ENCODE results near the gene WSB2. TPM values are rescaled to one million over a fixed set of nuclear protein-coding genes. Genes with fewer than 3 reads are reported as not detected.
A peak's percentile ranks its signal among the peaks of the same experiment; 100 is the strongest.

WSB2 gene
- total and polyA plus RNA-seq, 9 of the 15 experiments (the other 6 are each of a cell fraction or from before 2014, with no cell fraction given): 31.4 to 77.6 (median 52.6) TPM

DNA sequence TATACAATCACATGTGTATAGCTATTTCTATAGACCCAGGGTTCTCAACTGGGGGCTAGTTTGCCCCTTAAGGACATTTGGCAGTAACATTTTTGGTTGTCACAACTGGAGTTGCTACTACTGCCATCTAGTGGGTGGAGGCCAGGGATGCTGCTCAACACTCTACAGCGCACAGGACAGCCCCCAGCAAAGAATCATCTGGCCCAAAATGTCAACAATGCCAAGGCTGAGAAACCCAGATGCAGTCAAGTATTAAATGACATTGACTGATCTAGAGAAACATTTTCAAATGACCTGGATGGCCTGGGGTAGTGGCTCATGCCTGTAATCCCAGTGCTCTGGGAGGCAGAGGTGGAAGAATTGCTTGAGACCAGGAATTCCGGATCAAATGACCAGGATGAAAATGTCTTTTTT is 5.8 kb downstream of the WSB2 start (continued):
- TF ChIP-seq, protein P1, sequence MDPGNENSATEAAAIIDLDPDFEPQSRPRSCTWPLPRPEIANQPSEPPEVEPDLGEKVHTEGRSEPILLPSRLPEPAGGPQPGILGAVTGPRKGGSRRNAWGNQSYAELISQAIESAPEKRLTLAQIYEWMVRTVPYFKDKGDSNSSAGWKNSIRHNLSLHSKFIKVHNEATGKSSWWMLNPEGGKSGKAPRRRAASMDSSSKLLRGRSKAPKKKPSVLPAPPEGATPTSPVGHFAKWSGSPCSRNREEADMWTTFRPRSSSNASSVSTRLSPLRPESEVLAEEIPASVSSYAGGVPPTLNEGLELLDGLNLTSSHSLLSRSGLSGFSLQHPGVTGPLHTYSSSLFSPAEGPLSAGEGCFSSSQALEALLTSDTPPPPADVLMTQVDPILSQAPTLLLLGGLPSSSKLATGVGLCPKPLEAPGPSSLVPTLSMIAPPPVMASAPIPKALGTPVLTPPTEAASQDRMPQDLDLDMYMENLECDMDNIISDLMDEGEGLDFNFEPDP (CRISPR knock-in tag; IDR thresholded peaks at IDR 0.05): no peak
- TF ChIP-seq NR2C1 (IDR thresholded peaks at IDR 0.05) (no peak), NR2C1 (tag; IDR thresholded peaks at IDR 0.05) (no peak), FOXK2 (conservative IDR thresholded peaks at IDR 0.05 in 1 of 2, IDR thresholded peaks at IDR 0.05 in 1 of 2; ENCODE audit: low read depth in 2 of 2) (0 out of 4 replicates have a peak, but pooled peaks of 1 of the 2 experiments have one; percentile 25), NFE2L1 (tag; IDR thresholded peaks at IDR 0.05; ENCODE audit: borderline replicate concordance, low read depth) (no peak), ZNF586 (CRISPR knock-in tag; conservative IDR thresholded peaks at IDR 0.05) (no peak), TARDBP (IDR thresholded peaks at IDR 0.05) (no peak), CBX3 (IDR thresholded peaks at IDR 0.05; ENCODE audit: borderline replicate concordance in 1 of 2, low read length in 2 of 2) (peak in 1 of 2 experiments; percentile 64; a peak in 1 of 3 replicates), ZNF239 (CRISPR knock-in tag; IDR thresholded peaks at IDR 0.05) (no peak), TEAD4 (IDR thresholded peaks at IDR 0.05; ENCODE audit: low read length) (0 out of 2 replicates have a peak, but pooled peaks have one; percentile 22), TEAD4 (CRISPR knock-in tag; IDR thresholded peaks at IDR 0.05; ENCODE audit: borderline replicate concordance) (no peak), MAZ (CRISPR knock-in tag; conservative IDR thresholded peaks at IDR 0.05 in 1 of 2, IDR thresholded peaks at IDR 0.05 in 1 of 2) (peak in 1 of 2 experiments; percentile 37; a peak in 1 of 4 replicates)
- TF ChIP-seq, protein P2, sequence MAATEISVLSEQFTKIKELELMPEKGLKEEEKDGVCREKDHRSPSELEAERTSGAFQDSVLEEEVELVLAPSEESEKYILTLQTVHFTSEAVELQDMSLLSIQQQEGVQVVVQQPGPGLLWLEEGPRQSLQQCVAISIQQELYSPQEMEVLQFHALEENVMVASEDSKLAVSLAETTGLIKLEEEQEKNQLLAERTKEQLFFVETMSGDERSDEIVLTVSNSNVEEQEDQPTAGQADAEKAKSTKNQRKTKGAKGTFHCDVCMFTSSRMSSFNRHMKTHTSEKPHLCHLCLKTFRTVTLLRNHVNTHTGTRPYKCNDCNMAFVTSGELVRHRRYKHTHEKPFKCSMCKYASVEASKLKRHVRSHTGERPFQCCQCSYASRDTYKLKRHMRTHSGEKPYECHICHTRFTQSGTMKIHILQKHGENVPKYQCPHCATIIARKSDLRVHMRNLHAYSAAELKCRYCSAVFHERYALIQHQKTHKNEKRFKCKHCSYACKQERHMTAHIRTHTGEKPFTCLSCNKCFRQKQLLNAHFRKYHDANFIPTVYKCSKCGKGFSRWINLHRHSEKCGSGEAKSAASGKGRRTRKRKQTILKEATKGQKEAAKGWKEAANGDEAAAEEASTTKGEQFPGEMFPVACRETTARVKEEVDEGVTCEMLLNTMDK (IDR thresholded peaks at IDR 0.05; ENCODE audit: borderline replicate concordance, insufficient read depth, low read depth, low read length, poor library complexity, severe bottlenecking): peak; percentile 27
- TF ChIP-seq, protein P3, sequence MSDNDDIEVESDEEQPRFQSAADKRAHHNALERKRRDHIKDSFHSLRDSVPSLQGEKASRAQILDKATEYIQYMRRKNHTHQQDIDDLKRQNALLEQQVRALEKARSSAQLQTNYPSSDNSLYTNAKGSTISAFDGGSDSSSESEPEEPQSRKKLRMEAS (CRISPR knock-in tag; IDR thresholded peaks at IDR 0.05): no peak
- TF ChIP-seq, protein P4, sequence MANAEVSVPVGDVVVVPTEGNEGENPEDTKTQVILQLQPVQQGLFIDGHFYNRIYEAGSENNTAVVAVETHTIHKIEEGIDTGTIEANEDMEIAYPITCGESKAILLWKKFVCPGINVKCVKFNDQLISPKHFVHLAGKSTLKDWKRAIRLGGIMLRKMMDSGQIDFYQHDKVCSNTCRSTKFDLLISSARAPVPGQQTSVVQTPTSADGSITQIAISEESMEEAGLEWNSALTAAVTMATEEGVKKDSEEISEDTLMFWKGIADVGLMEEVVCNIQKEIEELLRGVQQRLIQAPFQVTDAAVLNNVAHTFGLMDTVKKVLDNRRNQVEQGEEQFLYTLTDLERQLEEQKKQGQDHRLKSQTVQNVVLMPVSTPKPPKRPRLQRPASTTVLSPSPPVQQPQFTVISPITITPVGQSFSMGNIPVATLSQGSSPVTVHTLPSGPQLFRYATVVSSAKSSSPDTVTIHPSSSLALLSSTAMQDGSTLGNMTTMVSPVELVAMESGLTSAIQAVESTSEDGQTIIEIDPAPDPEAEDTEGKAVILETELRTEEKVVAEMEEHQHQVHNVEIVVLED (CRISPR knock-in tag; IDR thresholded peaks at IDR 0.05): no peak

All from K562 (cell line).